H9 (cell line): ENCODE data around the gene PLEKHG3. TPM values are rescaled to one million over a fixed set of nuclear protein-coding genes. Genes with fewer than 3 reads are reported as not detected.

Experiments used
- DNase-seq: peaks from one replicate; pipeline ENCODE4 v3.0.0-alpha.2; 2017
- H2AFZ ChIP-seq: one replicate; pipeline ENCODE4 v1.6.1; 2013; ENCODE audit warnings: mild to moderate bottlenecking, low read length, control low read depth, moderate library complexity
- H2AK5ac ChIP-seq: 2 replicates; pipeline ENCODE4 v1.6.1; 2013; ENCODE audit warnings: low read length, control low read depth, mixed read lengths; ENCODE audit not compliant: insufficient read length
- H2BK120ac ChIP-seq: one replicate; pipeline ENCODE4 v1.6.1; 2013; ENCODE audit warnings: low read depth, mild to moderate bottlenecking, low read length, control low read depth, inconsistent platforms; ENCODE audit not compliant: poor library complexity, severe bottlenecking
- H2BK12ac ChIP-seq: 2 replicates; pipeline ENCODE4 v1.6.1; 2013; ENCODE audit warnings: low read length, control low read depth, mixed read lengths, low read depth; ENCODE audit not compliant: insufficient read length
- H2BK15ac ChIP-seq: 2 replicates; pipeline ENCODE4 v1.6.1; 2013; ENCODE audit warnings: low read depth, low read length, control low read depth
- H2BK20ac ChIP-seq: one replicate; pipeline ENCODE4 v1.6.1; 2013; ENCODE audit warnings: low read depth, mild to moderate bottlenecking, low read length, control low read depth, inconsistent platforms; ENCODE audit not compliant: poor library complexity, severe bottlenecking
- H2BK5ac ChIP-seq: 2 replicates; pipeline ENCODE4 v1.6.1; 2013; ENCODE audit warnings: low read length, control low read depth, mixed read lengths; ENCODE audit not compliant: insufficient read length
- H3K14ac ChIP-seq: 2 replicates; pipeline ENCODE4 v1.6.1; 2013; ENCODE audit warnings: low read length, control low read depth; ENCODE audit not compliant: insufficient read depth
- H3K18ac ChIP-seq: 2 replicates; pipeline ENCODE4 v1.6.1; 2013; ENCODE audit warnings: low read depth, mild to moderate bottlenecking, mixed read lengths, low read length, control low read depth; ENCODE audit not compliant: insufficient read length
- H3K23ac ChIP-seq: 2 replicates; pipeline ENCODE4 v1.6.1; 2013; ENCODE audit warnings: low read length, control low read depth, mixed read lengths, low read depth; ENCODE audit not compliant: insufficient read length
- H3K23me2 ChIP-seq: 2 replicates; pipeline ENCODE4 v1.6.1; 2013; ENCODE audit warnings: low read depth, mild to moderate bottlenecking, mixed read lengths, low read length, control low read depth; ENCODE audit not compliant: insufficient read length, poor library complexity, severe bottlenecking
- H3K27ac ChIP-seq: 2 replicates; pipeline ENCODE4 v1.5.1; 2013; ENCODE audit warnings: low read length, control low read depth, mixed read lengths, low read depth; ENCODE audit not compliant: insufficient read length
- H3K27me3 ChIP-seq: 2 replicates; pipeline ENCODE4 v1.6.1; 2013; ENCODE audit warnings: low read length, control low read depth, inconsistent platforms; ENCODE audit not compliant: insufficient read depth
- H3K4ac ChIP-seq: 2 replicates; pipeline ENCODE4 v1.6.1; 2013; ENCODE audit warnings: low read depth, mild to moderate bottlenecking, control low read depth, inconsistent platforms, low read length, moderate library complexity
- H3K4me1 ChIP-seq: 2 replicates; pipeline ENCODE4 v1.6.1; 2013; ENCODE audit warnings: low read length, control low read depth, inconsistent platforms; ENCODE audit not compliant: insufficient read depth
- H3K4me2 ChIP-seq: 2 replicates; pipeline ENCODE4 v1.6.1; 2013; ENCODE audit warnings: low read length, control low read depth, mixed read lengths; ENCODE audit not compliant: insufficient read length, insufficient read depth
- H3K56ac ChIP-seq: 2 replicates; pipeline ENCODE4 v1.6.1; 2013; ENCODE audit warnings: low read depth, mild to moderate bottlenecking, mixed read lengths, low read length, control low read depth; ENCODE audit not compliant: insufficient read length
- H3K79me1 ChIP-seq: 2 replicates; pipeline ENCODE4 v1.6.1; 2013; ENCODE audit warnings: low read depth, mild to moderate bottlenecking, moderate library complexity, low read length, control low read depth, inconsistent platforms; ENCODE audit not compliant: insufficient read depth, poor library complexity, severe bottlenecking
- H3K79me2 ChIP-seq: 2 replicates; pipeline ENCODE4 v1.6.1; 2013; ENCODE audit warnings: low read length, control low read depth, inconsistent platforms; ENCODE audit not compliant: insufficient read depth
- H3K9ac ChIP-seq: 2 replicates; pipeline ENCODE4 v1.6.1; 2013; ENCODE audit warnings: low read length, control low read depth, mixed read lengths; ENCODE audit not compliant: insufficient read length; ENCODE audit errors: extremely low read depth
- H3K9me3 ChIP-seq: one replicate; pipeline ENCODE4 v1.6.1; 2013; ENCODE audit warnings: low read depth, low read length, inconsistent platforms; ENCODE audit not compliant: control insufficient read depth
- H3T11ph ChIP-seq: one replicate; pipeline ENCODE4 v1.6.1; 2013; ENCODE audit warnings: mild to moderate bottlenecking, low read length, control low read depth, inconsistent platforms
- H4K20me1 ChIP-seq: one replicate; pipeline ENCODE4 v1.6.1; 2013; ENCODE audit not compliant: control insufficient read depth, insufficient read length, insufficient read depth
- H4K5ac ChIP-seq: 2 replicates; pipeline ENCODE4 v1.6.1; 2013; ENCODE audit warnings: low read depth, mild to moderate bottlenecking, mixed read lengths, low read length, control low read depth; ENCODE audit not compliant: insufficient read length
- H4K8ac ChIP-seq: replicated peaks from 2 replicates; pipeline ENCODE4 v1.6.1; 2013; ENCODE audit warnings: low read length, control low read depth, mixed read lengths, low read depth; ENCODE audit not compliant: insufficient read length
- H4K91ac ChIP-seq: 2 replicates; pipeline ENCODE4 v1.6.1; 2013; ENCODE audit warnings: low read depth, mild to moderate bottlenecking, moderate library complexity, mixed read lengths, low read length, control low read depth; ENCODE audit not compliant: insufficient read length
- H3K27ac Mint-ChIP-seq, 3 experiments: 2 replicates in 2 of 3; 3 replicates in 1 of 3; pipeline ENCODE4 v1.8.0; 2020 to 2021; ENCODE audit warnings: mixed read lengths in 3 of 3, mild to moderate bottlenecking in 1 of 3, moderate library complexity in 1 of 3
- H3K27me3 Mint-ChIP-seq: 2 replicates; pipeline ENCODE4 v1.8.0; 2021; ENCODE audit warnings: low read depth, mild to moderate bottlenecking, moderate library complexity, mixed read lengths
- H3K36me3 Mint-ChIP-seq, 3 experiments: 2 replicates in 2 of 3; 3 replicates in 1 of 3; pipeline ENCODE4 v1.8.0; 2020 to 2021; ENCODE audit warnings: low read depth in 3 of 3, mixed read lengths in 3 of 3; ENCODE audit not compliant: insufficient read depth in 1 of 3
- H3K4me1 Mint-ChIP-seq, 2 experiments: 2 replicates each; pipeline ENCODE4 v1.8.0; 2020; ENCODE audit warnings: mixed read lengths in 2 of 2
- H3K4me3 Mint-ChIP-seq, 2 experiments: 2 replicates in 1 of 2; 3 replicates in 1 of 2; pipeline ENCODE4 v1.8.0; 2020 to 2021; ENCODE audit warnings: mild to moderate bottlenecking in 2 of 2, mixed read lengths in 2 of 2, moderate library complexity in 1 of 2
- H3K9me3 Mint-ChIP-seq, 2 experiments: 2 replicates in 1 of 2; 3 replicates in 1 of 2; pipeline ENCODE4 v1.8.0; 2020; ENCODE audit warnings: mild to moderate bottlenecking in 2 of 2, mixed read lengths in 2 of 2, moderate library complexity in 1 of 2
- total RNA-seq: library from RNA; stranded (reverse); gene quantifications from 2 replicates; pipeline ENCODE4 v1.2.1, GENCODE V29; 2021
- TF ChIP-seq, protein P1 (sequence below): fragments of 200-600 bp; sonication (generic); conservative IDR thresholded peaks from 3 replicates; pipeline ENCODE4 v1.8.0; 2021; ENCODE audit warnings: antibody characterized with exemption, mild to moderate bottlenecking

Gene PLEKHG3
- total RNA-seq, 1 experiment from 2014 or later = 48.5 TPM

GRCh38 chr14:64713677-64714076 lies 9.5 kb downstream of the PLEKHG3 start:
- Histone ChIP-seq H2BK15ac (no peak overlapping the region), H3K23me2 (peaks cover 10% of the 10 kb centered on the region), H4K8ac (no peak overlapping the region), H3K27ac (no peak overlapping the region), H2BK20ac (no peak overlapping the region), H3K23ac (no peak overlapping the region), H2BK12ac (no peak overlapping the region), H3K56ac (no peak overlapping the region), H3K79me2 (peaks cover 34% of the 10 kb centered on the region; the same call in 1 of the 2 replicates), H2AK5ac (no peak overlapping the region), H3K27me3 (no peaks in the 10 kb centered on the region), H3K9me3 (no peaks in the 10 kb centered on the region), H2AFZ (no peak overlapping the region), H4K5ac (no peak overlapping the region), H4K20me1 (no peaks in the 10 kb centered on the region), H3T11ph (no peak overlapping the region), H3K9ac (no peak overlapping the region), H3K4me2 (no peak overlapping the region), H3K18ac (no peak overlapping the region), H3K79me1 (no peaks in the 10 kb centered on the region), H4K91ac (no peak overlapping the region), H2BK120ac (no peak overlapping the region), H3K14ac (no peak overlapping the region), H3K4me1 (peaks cover 25% of the 10 kb centered on the region), H2BK5ac (no peak overlapping the region), H3K4ac (no peak overlapping the region)
- TF ChIP-seq, protein P1, sequence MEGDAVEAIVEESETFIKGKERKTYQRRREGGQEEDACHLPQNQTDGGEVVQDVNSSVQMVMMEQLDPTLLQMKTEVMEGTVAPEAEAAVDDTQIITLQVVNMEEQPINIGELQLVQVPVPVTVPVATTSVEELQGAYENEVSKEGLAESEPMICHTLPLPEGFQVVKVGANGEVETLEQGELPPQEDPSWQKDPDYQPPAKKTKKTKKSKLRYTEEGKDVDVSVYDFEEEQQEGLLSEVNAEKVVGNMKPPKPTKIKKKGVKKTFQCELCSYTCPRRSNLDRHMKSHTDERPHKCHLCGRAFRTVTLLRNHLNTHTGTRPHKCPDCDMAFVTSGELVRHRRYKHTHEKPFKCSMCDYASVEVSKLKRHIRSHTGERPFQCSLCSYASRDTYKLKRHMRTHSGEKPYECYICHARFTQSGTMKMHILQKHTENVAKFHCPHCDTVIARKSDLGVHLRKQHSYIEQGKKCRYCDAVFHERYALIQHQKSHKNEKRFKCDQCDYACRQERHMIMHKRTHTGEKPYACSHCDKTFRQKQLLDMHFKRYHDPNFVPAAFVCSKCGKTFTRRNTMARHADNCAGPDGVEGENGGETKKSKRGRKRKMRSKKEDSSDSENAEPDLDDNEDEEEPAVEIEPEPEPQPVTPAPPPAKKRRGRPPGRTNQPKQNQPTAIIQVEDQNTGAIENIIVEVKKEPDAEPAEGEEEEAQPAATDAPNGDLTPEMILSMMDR = no peak
- H3K27ac Mint-ChIP-seq = no peak overlapping the region
- peaks cover 26 to 28% of the 10 kb centered on the region in 2 experiments for H3K9me3 Mint-ChIP-seq
- H3K36me3 Mint-ChIP-seq = peaks cover 37 to 40% (median 39%) of the 10 kb centered on the region in 3 experiments
- H3K4me3 Mint-ChIP-seq = no peak overlapping the region; a peak in 1 of 5 replicates
- peaks cover 59 to 68% of the 10 kb centered on the region in 2 experiments for H3K4me1 Mint-ChIP-seq
- DNase-seq = no peak
- H3K27me3 Mint-ChIP-seq = peaks cover 15% of the 10 kb centered on the region
